Activated CD8-positive, alpha-beta memory T cell treated with anti-CD3 and anti-CD28 coated beads, Interleukin-2, amount 50 U/mL, for 48 hours (primary cell): ENCODE data around the gene TASOR.
A peak's percentile ranks its signal among the peaks of the same experiment; 100 is the strongest.
"Not testable (repeated sequence)": the region's sequence is repeated elsewhere in the genome, so short reads cannot be mapped to it uniquely, and the experiment has no call there.

ENCODE experiments used
- DNase-seq: peaks from one replicate; pipeline ENCODE4 v3.0.0-alpha.2; 2020

The TASOR gene

GRCh38 chr3:56683122-56683817 is at the start of gene TASOR:
Gene TASOR, minus strand, starts transcription at chr3:56683265. Its CDS starts 259 bp downstream, at chr3:56683006.
- DNase-seq = peak; percentile 94

- DNase-seq = no peak
These were observed 49.0 kb upstream of the TASOR start for GRCh38 chr3:56732109-56732508.

- peak; percentile 72 for DNase-seq
These were observed 42.1 kb upstream of the TASOR start for GRCh38 chr3:56725175-56725574.

GRCh38 chr3:56724676-56725075 is 41.6 kb upstream of the TASOR start:
- DNase-seq = no peak

GRCh38 chr3:56720849-56721248 is 37.8 kb upstream of the TASOR start:
- no peak for DNase-seq

- not testable (repeated sequence) for DNase-seq
These were observed 35.7 kb upstream of the TASOR start for GRCh38 chr3:56718809-56719208.

GRCh38 chr3:56711344-56711743 is 28.3 kb upstream of the TASOR start:
- DNase-seq = no peak

- not testable (repeated sequence) for DNase-seq
These were observed 24.3 kb upstream of the TASOR start for GRCh38 chr3:56707412-56707811.

- DNase-seq = no peak
These were observed 23.6 kb upstream of the TASOR start for GRCh38 chr3:56706629-56707028.

- no peak for DNase-seq
These were observed 21.6 kb upstream of the TASOR start for GRCh38 chr3:56704706-56705105.

GRCh38 chr3:56702490-56703315 is 19.6 kb upstream of the TASOR start:
- no peak for DNase-seq

- no peak for DNase-seq
These were observed 17.1 kb upstream of the TASOR start for GRCh38 chr3:56700151-56700550.

GRCh38 chr3:56694867-56695683 is 12.0 kb upstream of the TASOR start:
- no peak for DNase-seq

GRCh38 chr3:56693750-56694149 is 10.7 kb upstream of the TASOR start:
- DNase-seq = no peak

GRCh38 chr3:56692520-56693433 is 9.7 kb upstream of the TASOR start:
- not testable (repeated sequence) for DNase-seq

- not testable (repeated sequence) for DNase-seq
These were observed 8.9 kb upstream of the TASOR start for GRCh38 chr3:56692001-56692365.

GRCh38 chr3:56691165-56692000 is 8.3 kb upstream of the TASOR start:
- no peak for DNase-seq

GRCh38 chr3:56689303-56689702 is 6.2 kb upstream of the TASOR start:
- no peak for DNase-seq

GRCh38 chr3:56688191-56688590 is 5.1 kb upstream of the TASOR start:
- DNase-seq = no peak

- DNase-seq = no peak
These were observed 964 bp upstream of the TASOR start for GRCh38 chr3:56684029-56684428.

GRCh38 chr3:56682462-56683121 is 473 bp downstream of the TASOR start:
- peak; percentile 89 for DNase-seq
